Measurements from ENCODE around the gene CYS1. TPM values are rescaled to one million over a fixed set of nuclear protein-coding genes. Genes with fewer than 3 reads are reported as not detected.

Gene CYS1
- total RNA-seq, 1 donor from 2014 or later, result 27.8 TPM

DNA sequence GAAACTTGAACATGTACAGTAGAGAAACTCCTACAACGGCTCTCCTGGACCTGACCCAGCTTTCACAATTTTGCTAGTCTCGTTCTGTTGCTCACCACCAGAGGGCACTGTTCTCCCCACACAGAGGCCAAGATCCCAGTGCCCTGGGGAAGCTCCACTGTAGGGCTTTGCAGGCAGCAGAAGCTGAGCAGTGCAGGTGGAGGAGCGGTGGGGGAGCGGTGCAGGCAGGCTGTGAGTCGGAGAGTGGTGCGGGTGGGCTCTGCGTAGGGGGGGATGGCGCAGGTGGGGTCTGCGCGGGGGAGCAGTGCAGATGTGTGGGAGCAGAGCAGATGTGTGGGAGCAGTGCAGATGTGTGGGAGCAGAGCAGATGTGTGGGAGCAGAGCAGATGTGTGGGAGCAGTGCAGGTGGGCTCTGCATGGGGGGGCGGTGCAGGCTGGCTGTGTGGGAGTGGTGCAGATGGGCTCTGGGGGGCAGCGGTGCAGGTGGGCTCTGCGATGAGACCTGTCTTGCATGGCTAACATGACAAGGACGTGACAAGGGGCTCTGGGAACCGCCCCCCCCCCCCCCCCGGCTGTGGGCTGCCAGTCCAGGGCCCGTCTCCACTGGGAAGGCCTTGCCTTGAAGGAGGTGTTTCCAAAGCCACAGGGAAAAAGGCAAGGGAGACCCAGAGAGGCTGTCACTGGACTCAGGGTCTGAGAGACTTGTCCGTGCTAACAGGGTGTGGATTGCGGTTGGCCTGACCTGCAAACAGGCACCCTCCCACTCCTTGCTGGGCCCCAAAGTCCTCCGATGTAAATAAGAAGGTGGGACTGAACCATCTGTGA, 7.3 kb downstream of the CYS1 start:
- peak; percentile 88 for DNase-seq (ENCODE audit: low spot score)

DNA sequence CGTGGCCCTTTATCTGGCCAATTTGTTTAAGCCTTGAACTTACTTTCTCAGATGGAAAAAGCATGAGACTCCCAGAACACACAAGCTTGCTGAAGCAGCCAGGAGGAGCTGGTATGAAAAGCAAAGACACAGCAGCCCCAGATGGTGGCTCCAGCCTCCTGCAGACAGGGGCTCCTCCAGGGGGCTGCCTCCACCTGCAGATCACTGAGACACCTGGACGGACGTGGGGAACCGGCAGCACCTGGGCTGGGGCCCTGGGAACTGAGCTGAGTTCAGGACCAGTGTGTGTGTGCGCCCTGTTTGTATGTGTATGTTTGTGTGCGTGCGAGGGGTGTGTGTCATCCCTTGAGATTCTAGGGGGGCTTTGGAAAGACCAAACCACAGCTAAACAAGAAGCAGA, 8.6 kb downstream of the CYS1 start:
- no peak for DNase-seq (ENCODE audit: low spot score)

DNA sequence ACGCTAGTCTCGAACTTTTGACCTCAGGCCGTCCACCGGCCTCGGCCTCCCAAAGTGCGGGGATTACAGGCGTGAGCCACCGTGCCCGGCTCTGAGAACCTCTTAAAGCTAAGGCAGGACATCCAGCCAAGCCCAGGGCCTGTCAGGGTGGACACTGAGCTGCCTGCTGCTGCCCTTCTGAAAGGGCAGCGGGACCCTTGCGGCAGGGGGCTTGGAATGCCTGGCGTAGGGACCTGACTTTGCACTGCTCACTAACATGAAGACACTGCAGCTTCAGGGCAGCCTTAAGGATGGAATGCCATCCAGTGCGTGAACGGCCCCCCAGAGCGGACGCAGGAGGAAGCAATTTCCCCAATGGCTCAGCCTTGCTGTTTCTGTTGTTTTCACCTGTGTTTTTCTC, 9.0 kb downstream of the CYS1 start:
- no peak for DNase-seq (ENCODE audit: low spot score)

DNA sequence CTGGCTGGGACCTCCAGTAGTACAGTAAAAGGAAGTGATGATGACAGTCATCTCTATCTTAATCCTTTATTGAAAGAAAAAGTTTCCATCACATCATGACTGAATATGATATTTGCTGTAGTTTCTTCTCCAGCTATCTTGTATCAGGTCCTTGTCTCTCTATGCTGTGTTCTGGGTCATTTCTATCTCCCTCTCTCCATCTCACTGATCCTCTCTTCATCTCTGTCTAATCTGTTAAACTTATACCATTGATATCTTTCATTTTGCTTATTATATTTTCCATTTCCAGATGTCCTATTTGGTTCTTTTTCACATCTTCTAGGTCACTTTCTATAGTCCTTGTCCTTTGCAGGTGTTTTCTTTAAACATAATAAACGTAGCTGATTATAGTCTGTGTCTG, 12.3 kb downstream of the CYS1 start:
- DNase-seq (ENCODE audit: low spot score), result no peak

DNA sequence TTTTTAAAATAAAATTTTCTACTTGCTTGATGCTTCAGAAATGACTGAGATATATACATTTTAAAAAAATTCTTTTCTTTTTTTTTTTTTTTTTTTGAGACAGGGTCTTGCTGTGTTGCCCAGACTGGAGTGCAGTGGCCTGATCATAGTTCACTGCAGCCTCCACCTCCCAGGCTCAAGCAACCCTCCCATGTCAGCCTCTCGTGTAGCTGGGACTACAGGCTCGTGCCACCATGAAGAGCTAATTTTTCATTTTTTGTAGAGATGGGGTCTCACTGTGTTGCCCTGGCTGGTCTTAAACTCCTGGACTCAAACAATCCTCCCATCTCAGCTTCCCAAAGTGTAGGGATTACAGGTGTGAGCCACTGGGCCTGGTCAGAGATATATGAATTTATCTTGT, 12.9 kb downstream of the CYS1 start:
- DNase-seq (ENCODE audit: low spot score), result no peak

DNA sequence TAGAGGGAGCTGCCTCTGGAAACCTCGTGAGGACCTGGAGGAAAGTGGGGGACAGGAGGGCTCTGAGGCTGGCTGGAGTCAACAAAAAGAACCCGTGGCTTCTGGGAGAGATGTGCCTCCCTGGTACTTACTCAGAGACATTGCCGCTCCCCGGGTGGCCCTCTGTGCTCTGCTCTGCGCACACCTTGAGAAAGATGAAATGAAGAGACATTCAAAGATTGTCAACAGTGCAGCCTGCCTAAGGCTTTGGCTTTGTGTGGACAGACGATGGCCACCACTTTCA, 14.5 kb downstream of the CYS1 start:
- DNase-seq (ENCODE audit: low spot score), result no peak

DNA sequence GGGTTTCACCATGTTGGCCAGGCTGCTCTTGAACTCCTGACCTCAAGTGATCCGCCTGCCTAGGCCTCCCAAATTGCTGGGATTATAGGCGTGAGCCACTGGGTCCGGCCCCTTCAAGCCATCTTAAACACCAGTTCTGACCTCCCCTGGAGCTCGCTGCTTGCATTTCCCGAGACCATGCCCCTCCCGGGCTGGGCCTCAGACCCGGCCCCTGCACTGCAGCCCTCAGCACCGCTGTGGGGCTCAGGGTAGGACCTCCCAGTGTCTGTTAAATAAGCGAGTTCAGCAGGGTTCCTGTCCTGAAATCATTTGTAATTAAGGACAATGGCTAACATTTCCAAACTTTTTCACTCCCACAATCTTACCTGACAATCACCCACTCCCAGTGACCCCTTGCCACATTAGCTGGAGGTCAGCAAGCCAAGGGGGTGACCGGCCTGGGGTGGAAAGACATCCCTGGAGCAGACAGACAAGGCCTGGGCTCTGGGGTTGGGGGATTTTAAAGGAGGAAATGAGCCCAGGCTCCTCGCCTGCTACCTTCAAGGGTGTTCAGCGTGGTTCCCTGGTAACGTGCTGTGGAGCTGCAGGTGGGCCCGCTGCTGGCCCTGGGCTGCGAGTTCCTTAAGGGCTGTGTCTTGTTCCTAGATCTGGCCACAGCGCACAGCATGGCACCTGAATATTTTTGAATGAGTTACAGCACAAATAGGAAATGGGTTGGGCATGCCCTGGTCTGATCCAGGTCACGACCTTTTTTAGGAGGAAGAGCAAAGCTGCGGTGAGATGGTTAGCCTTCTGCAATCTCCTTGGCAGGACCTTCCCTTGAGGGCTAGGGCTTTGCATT, 15.1 kb downstream of the CYS1 start:
- DNase-seq (ENCODE audit: low spot score), result no peak

DNA sequence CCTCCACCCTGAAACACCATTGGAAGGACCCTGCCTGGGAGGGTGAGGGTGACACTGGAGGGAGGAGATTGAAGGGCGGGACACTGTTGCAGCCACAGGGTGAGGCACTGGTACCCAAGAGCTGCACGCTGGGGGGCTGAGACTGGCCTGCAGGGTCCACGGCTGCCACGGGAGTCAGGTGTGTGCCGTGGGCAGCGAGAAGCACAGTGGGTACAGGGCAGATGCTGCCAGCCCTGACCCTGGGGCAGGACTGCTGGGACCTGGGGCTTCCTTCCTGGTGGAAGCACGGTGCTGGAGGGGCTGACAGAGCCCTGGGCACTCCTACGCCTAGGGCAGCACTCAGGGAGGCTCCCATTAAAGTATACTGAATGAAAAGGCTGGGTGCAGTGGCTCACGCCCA, 16.6 kb downstream of the CYS1 start:
- no peak for DNase-seq (ENCODE audit: low spot score)

DNA sequence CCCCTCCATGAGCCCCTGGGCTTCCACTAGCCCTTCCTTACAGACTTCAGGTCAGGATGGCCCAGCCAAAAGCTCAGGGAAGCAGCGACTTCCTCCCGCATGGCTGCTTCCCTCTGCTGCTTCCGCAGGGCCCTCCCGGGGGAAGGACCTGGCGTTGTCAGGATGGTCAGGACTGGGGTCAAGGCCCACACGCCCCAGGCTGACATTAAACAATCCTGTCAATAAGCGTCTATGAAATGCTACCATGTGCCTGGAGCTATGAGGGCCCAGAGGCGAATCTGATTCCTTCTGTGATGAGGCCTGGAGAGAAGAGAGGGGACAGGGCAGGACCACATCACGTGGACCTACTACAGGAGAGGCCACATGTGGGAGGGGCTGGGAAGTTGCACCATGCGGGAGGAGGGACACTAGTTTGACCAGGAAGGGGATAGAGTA, 17.3 kb downstream of the CYS1 start:
- no peak for DNase-seq (ENCODE audit: low spot score)

DNA sequence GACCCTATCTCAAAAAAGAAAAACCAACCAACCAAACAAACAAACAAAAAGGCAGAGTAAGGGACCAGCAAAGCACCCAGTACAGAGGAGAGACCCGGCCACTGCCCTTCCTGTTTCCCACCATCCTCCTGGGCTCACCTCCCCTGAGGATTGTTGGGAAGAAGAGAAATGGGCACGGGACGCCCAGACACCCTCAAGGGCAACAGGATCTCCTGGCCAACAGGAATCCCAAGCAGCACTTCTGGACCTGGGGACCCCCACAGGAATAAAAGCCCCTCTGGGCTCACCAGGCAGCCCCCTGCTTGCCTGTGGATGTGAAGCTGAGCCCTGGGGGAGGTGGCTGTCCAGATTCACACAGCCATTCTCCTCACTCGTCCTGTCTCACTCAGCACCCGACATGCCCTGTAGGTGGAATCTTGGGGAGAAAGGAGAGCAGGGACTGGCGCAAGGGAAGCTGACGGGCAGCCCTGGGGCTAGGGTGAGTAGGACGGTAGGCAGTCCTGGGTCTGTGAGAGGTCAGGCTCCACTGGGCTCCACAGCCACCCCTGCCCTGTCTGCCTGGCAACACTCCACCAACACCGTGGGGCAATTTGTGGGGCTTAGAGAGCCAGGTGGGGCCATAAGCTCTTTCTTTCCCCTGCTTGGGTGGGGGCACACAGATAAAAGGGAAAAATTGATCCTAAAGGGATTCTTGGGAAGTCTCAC, 18.8 kb downstream of the CYS1 start:
- no peak for DNase-seq (ENCODE audit: low spot score)

DNA sequence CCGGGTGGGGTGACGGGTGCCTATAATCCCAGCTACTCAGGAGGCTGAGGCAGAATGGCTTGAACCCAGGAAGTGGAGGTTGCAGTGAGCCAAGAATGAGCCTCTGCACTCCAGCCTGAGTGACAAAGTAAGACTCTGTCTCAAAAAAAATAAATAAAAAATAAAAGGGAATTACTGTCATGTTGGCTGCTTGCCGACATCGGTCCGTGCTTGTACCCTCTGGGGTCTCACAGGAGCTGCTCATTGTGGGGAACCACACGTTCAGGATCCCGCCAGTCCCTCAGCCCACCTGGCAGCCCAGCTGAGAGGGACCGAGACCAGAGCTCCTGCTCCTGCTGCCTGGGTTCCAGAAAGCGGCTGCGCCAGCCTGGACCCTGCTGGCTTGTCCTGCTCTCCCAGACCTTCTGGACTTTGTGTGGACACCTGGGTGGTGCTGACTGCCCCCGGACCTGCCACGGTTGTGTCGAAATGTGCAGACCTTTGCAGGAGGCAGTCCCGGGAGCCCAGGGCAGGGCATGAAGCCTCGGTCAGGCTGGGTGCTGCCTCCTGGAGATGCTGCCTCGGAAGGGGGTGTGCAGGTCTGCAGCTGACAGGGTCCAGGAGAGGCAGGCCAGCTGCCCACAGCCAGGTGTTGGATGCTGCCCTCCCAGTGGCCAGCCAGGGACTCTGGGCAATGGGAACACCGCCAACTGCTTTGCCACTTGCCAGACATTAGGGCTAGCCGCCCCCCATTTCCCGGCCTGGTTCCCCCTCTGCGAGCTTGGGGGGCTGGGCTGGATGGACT, 20.5 kb downstream of the CYS1 start:
- no peak for DNase-seq (ENCODE audit: low spot score)

DNA sequence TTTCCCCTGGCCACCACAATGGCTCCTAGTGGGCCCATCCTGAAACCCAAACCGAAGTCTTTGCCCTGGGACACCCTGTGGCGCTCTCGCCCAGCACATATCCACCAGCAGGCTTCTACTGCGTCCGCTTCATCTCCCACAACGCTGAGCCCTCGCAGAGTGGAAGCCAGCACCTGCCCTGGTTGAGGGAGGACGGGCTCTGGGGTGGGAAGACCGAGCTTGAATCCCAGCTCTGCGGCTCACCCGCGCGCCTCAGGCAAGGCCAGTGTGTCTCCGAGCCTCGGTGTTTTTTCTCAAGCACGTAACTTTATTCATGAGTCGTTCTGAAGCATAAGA, 21.2 kb downstream of the CYS1 start:
- DNase-seq (ENCODE audit: low spot score), result no peak

DNA sequence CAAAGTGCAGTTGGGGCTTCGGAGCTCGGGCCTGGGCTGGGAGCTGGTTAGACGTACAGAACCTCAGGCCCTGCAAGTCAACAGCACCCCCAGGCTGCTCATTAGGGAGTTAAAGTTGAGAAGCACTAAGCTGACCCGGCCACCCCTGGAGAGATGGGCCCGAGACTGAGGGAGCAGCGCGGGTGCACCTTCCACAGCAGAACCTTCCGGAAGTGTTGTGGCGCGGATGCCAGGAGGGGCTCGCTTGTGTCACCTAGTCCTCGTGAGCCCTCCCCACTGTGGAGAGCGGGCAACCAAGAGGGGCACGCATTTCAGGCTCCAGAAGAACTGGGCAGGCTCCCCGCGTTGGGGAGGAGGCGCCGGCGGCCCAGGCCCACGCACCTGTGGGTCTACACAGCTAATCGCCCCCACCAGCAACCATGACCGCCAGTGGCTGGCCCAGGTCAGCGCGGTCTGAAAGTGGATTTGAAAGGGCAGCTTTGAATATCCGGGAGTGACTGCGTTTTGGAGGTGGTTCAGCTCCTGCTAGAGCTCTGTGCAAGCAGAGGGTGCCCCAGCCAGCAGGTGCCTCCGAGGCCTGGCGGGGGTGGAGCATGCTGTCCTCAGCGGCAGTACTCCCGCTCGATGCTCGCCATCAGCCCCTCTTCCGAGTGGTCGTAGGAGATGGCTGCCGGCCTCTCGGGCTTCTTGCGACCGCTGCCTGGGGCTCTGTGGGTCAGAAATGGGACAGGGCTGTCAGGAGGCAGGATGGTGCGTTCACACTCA, 21.8 kb downstream of the CYS1 start:
- no peak for DNase-seq (ENCODE audit: low spot score)

DNA sequence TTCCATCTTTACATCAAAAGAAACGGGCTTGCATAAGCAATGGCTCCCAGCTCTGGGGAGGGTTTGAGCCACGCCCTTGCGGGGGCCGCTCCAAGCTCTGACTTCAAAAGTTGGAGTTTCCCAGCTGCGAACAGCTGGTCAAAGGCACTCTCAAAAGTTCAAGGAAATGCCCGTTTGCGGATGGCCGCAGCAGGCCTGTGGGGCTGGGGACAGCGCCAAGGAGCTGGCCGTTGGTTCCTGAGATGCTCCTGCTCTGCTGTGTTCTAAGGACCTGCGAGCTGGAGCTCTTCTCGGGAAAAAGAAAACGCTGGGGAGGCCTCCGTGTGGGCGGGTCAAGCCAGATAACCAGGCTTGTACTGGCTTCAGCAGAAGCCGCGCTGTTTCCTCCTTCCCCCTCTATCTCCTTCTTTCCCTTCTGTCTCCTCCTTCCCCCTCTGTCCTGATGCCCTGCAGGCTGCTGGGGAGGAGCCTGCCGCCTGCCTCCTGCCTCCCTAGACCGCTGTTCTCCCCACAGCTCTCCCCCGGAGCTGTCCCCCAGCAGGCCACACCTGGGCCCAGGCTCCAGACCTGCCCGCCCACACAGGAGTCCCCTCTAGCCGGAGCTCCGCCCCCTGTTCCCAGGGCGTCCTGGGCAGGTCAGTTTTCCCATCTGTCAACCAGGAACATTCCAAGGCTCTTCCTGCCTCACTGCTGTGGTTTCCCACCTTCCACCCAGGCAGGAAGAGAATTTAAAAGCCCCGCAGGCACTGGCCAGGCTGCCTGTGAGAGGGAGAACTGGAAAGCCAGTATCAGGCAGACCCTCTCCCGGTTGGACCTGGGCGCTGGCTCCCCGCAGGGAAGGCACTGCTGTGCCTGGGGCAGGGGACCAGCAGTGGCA, 22.7 kb downstream of the CYS1 start:
- DNase-seq (ENCODE audit: low spot score), result peak; percentile 60

DNA sequence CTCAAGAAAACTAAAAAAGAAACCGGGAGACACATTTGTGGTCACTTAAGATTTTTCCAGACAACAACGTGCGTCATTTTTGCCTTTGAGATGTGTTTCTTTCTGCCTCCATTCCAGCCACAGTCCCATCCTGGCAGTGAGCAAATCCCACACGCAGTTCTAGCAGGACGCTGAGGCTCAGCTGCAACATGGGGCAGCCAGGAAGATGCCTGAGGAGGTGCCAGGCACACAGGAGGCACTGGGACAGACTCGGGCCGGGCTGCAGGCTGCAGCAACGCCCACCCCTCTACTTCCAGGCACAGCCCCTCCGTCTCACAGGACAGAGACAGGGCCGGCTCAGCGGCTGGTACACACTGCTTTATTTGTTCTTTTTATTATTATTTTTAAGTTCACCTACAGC, 23.8 kb downstream of the CYS1 start:
- DNase-seq (ENCODE audit: low spot score), result no peak

DNA sequence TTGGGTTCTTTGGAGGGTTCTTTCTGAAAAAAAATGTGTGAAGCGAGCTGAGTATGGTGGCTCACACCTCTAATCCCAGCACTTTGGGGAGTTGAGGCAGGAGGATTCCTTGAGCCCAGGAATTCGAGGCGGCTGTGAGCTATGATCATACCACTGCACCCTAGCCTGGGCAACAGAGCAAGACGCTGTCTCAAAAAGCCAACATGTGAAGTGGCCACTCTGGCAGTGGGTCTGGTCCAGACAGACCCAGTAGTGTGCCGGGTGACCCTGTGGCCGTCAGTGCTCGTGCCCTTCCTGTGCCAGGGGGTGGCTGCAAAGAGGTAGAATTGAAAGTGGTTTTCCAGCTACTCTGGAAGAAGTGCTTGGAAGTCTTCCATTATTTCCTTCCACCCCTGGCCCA, 25.2 kb downstream of the CYS1 start:
- DNase-seq (ENCODE audit: low spot score), result no peak

DNA sequence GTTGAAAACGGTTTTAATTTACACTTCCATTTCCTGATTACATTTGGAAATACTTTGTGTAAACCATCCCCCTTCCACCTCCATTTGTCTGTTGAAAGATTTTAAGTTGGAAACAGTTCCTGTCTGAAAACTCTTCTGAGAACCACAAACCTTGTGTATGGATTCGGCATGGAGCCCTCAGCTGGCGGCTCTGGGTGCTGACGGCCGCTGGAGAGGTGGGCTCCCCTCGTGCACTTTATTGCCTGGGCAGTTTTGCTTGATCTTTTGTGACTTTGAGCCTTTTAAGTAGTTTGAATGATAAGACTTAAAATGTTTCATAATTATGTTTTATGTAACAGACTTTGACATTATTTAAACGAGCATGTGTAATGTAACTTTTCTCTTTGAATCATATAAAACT, 25.8 kb downstream of the CYS1 start:
- DNase-seq (ENCODE audit: low spot score), result no peak

DNA sequence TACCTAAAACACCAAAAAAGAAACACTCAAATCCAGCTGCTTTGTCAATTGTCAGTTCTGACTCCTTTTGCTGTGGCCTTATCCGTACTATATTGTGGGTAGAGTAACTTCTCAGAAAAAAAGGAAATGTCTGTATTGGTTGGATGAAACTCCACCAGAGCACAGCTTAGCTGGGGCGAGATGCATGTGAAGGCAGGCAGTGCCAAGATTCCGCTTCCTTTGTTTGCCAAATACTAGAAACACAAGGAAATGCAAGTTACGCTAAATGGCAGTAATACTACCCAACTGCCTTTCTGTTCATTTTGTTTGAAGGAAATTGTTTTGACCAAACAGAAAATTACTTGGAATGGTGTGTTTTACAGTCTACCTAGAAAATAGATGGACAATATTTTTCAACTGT, 26.9 kb downstream of the CYS1 start:
- DNase-seq (ENCODE audit: low spot score), result no peak

DNA sequence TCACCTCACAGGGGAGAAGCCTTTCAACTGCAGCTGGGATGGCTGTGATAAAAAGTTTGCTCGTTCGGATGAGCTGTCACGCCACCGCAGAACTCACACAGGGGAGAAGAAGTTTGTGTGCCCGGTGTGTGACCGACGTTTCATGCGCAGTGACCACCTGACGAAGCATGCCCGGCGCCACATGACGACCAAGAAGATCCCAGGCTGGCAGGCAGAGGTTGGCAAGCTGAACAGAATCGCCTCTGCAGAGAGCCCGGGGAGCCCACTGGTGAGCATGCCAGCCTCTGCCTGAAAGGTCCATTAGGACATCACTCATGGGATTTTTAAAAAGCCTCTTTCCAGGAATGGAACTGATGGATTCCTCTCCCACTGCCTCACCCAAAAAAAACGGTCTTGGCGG, 28.0 kb downstream of the CYS1 start:
- DNase-seq (ENCODE audit: low spot score), result no peak

DNA sequence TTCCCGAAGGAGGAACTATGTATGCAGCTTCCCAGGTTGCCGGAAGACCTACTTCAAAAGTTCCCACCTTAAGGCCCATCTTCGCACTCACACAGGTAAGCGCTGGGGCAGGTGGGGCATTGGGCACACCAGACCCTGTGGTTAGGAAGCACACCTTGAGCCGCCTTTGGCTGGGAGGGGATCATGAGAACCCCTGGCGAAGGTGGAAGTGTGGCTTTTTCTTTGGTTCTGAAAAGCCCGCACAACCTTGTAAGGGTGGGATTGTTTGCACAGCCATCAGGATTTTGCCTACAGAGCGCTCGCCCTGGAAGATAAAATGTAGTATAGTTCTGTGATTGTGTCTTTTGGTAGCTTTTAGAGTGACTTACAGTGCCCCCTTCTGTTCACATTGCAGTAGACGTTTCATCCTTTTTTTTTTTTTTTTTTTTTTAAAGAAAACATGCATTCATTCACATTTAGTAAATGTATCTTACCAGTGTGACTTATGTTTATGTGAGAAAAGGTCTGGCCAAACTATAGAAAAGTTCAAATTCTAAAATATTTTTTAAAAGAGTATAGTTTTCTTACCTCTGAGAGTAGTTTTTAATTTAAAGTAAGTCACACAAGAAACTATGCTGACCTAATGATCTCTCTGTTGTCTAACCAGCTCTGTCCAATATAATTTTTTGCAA, 31.6 kb downstream of the CYS1 start:
- no peak for DNase-seq (ENCODE audit: low spot score)

Data from mucosa of gallbladder (tissue), 1 donor.